ENCODE data around the gene CCDC57.

CCDC57 gene

GRCh38 chr17:82235056-82235774, 22.6 kb upstream of the CCDC57 start:
- DNase-seq (ENCODE audit: low read depth), result no peak

GRCh38 chr17:82234211-82235055, 21.8 kb upstream of the CCDC57 start:
- DNase-seq (ENCODE audit: low read depth), result no peak

- DNase-seq (ENCODE audit: low read depth), result no peak
Observed at GRCh38 chr17:82232876-82233785, 20.5 kb upstream of the CCDC57 start.

- DNase-seq (ENCODE audit: low read depth), result no peak
Observed at GRCh38 chr17:82232322-82232820, 19.7 kb upstream of the CCDC57 start.

GRCh38 chr17:82231562-82232321, 19.1 kb upstream of the CCDC57 start:
- no peak for DNase-seq (ENCODE audit: low read depth)

- DNase-seq (ENCODE audit: low read depth), result no peak
Observed at GRCh38 chr17:82231312-82231561, 18.6 kb upstream of the CCDC57 start.

GRCh38 chr17:82230609-82231311, 18.1 kb upstream of the CCDC57 start:
- no peak for DNase-seq (ENCODE audit: low read depth)

GRCh38 chr17:82229698-82230608, 17.3 kb upstream of the CCDC57 start:
- DNase-seq (ENCODE audit: low read depth), result no peak

- no peak for DNase-seq (ENCODE audit: low read depth)
Observed at GRCh38 chr17:82228842-82229697, 16.4 kb upstream of the CCDC57 start, which contains the start of gene SLC16A3. Gene SLC16A3 (plus strand): TSS chr17:82229042. CDS start chr17:82236009, 6,967 bp downstream.

GRCh38 chr17:82228278-82228841, 15.7 kb upstream of the CCDC57 start:
- no peak for DNase-seq (ENCODE audit: low read depth)

- DNase-seq (ENCODE audit: low read depth), result no peak
Observed at GRCh38 chr17:82227629-82228277, 15.1 kb upstream of the CCDC57 start.

GRCh38 chr17:82226809-82227628, 14.4 kb upstream of the CCDC57 start:
- no peak for DNase-seq (ENCODE audit: low read depth)

GRCh38 chr17:82226146-82226808, 13.6 kb upstream of the CCDC57 start:
- no peak for DNase-seq (ENCODE audit: low read depth)

GRCh38 chr17:82225368-82226029, 12.9 kb upstream of the CCDC57 start:
- no peak for DNase-seq (ENCODE audit: low read depth)

GRCh38 chr17:82224666-82225065, 12.0 kb upstream of the CCDC57 start:
- no peak for DNase-seq (ENCODE audit: low read depth)

GRCh38 chr17:82223517-82223916, 10.9 kb upstream of the CCDC57 start:
- DNase-seq (ENCODE audit: low read depth), result no peak
